HEK293T (cell line): ENCODE measurements around the gene MYO1G.

Experiments
- BHLHE40 ChIP-seq: fragments of 450-650 bp; IDR thresholded peaks from 2 replicates; pipeline ENCODE4 v1.6.1; 2016; ENCODE audit warnings: mild to moderate bottlenecking, moderate library complexity, borderline replicate concordance
- CTBP1 ChIP-seq: fragments of 450-650 bp; IDR thresholded peaks from 2 replicates; pipeline ENCODE4 v1.6.1; 2016; ENCODE audit warnings: borderline replicate concordance
- ELF4 ChIP-seq: fragments of 450-650 bp; IDR thresholded peaks from 2 replicates; pipeline ENCODE4 v1.6.1; 2017; ENCODE audit warnings: antibody characterized with exemption
- FOXA1 ChIP-seq: fragments of 450-650 bp; IDR thresholded peaks from 2 replicates; pipeline ENCODE4 v1.6.1; 2016; ENCODE audit warnings: mild to moderate bottlenecking
- FOXK2 ChIP-seq: fragments of 450-650 bp; IDR thresholded peaks from 2 replicates; pipeline ENCODE4 v1.6.1; 2016; ENCODE audit warnings: mild to moderate bottlenecking
- FOXM1 ChIP-seq: fragments of 450-650 bp; IDR thresholded peaks from 2 replicates; pipeline ENCODE4 v1.6.1; 2017; ENCODE audit warnings: mild to moderate bottlenecking, borderline replicate concordance
- HDGF ChIP-seq: fragments of 450-650 bp; IDR thresholded peaks from 2 replicates; pipeline ENCODE4 v1.6.1; 2017; ENCODE audit warnings: antibody characterized with exemption, borderline replicate concordance
- L3MBTL2 ChIP-seq: fragments of 450-650 bp; conservative IDR thresholded peaks from 2 replicates; pipeline ENCODE4 v1.6.1; 2016; ENCODE audit warnings: mild to moderate bottlenecking
- LEF1 ChIP-seq: fragments of 450-650 bp; IDR thresholded peaks from 2 replicates; pipeline ENCODE4 v1.6.1; 2017; ENCODE audit warnings: mild to moderate bottlenecking, borderline replicate concordance
- SP1 ChIP-seq: fragments of 450-650 bp; IDR thresholded peaks from 2 replicates; pipeline ENCODE4 v1.6.1; 2017
- TARDBP ChIP-seq: fragments of 450-650 bp; IDR thresholded peaks from 2 replicates; pipeline ENCODE4 v1.6.1; 2016
- ZNF384 ChIP-seq: fragments of 450-650 bp; IDR thresholded peaks from 2 replicates; pipeline ENCODE4 v1.6.1; 2016
- TF ChIP-seq, protein P1 (sequence below): fragments of 450-650 bp; IDR thresholded peaks from 2 replicates; pipeline ENCODE4 v1.6.1; 2016

DNA sequence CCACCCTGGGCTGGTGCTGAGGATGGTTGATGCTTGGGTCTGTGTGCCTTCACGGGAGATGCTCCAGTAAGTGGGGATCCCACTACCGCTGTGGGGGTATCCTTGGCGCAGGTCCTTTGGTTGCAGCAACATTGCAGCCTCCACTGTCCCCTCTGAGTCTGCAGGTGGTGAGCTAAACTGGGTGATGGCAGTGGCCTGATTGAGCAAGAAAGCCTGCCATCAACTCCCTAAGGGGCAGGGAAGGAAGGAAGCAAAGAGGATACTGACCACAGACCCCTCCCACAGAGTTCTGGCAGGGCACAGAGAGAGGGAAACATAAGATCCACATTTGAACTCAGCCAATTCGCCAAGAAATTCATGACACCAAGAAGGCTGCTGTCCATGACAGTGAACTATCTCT lies 43.2 kb downstream of the MYO1G start:
- TF ChIP-seq HDGF (no peak), FOXK2 (no peak), SP1 (no peak), L3MBTL2 (no peak), TARDBP (no peak), FOXM1 (no peak), BHLHE40 (no peak), ELF4 (no peak), ZNF384 (no peak), FOXA1 (no peak), CTBP1 (no peak), LEF1 (no peak)
- TF ChIP-seq, protein P1, sequence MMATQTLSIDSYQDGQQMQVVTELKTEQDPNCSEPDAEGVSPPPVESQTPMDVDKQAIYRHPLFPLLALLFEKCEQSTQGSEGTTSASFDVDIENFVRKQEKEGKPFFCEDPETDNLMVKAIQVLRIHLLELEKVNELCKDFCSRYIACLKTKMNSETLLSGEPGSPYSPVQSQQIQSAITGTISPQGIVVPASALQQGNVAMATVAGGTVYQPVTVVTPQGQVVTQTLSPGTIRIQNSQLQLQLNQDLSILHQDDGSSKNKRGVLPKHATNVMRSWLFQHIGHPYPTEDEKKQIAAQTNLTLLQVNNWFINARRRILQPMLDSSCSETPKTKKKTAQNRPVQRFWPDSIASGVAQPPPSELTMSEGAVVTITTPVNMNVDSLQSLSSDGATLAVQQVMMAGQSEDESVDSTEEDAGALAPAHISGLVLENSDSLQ = no peak
